Measurements from ENCODE around the gene C11orf97.
"Not testable (repeated sequence)": the region's sequence is repeated elsewhere in the genome, so short reads cannot be mapped to it uniquely, and the experiment has no call there.

Gene C11orf97

DNA sequence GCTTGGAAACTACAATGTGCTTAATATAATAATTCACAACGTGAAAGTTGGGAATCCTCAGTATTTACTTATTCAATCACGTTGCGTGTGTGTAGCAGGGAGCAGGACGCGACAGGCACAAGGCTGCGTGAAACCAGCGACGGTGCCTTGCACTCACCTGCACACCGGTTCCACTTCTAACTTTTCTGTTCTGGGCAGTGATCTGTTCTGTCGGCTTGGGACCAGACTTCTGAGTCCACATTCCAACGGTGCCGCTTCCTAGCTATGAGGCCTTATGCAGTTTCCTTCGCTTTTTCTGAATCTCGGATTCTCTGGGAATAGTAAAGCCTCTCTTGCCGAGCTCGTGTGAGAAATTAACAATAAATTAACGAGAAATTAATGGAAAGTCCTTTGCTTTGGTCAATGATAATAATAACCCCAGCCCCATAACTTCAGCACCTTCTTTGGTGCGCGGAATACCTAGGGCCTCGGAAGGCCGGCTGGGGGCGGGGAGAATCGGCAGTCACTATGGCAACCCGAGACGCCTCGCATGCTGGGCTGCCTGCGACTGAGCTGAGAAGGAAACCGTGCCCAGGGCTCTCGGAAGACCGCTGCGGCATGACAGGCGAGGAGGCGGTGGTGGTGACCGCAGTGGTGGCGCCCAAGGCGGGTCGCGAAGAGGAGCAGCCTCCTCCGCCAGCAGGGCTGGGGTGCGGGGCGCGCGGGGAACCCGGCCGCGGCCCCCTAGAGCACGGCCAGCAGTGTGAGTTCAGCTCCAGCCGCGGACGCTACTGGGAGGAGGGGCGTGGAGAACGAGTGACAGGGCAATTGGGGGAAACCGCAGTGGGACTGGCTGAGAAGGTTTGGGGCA is at the start of gene C11orf97:
C11orf97 (plus strand) TSS at position 530 of the 850 bp plus-strand sequence; CDS start at position 598, 68 bp downstream.
- DNase-seq, result peak; percentile 42 to 95 (median 70)
- intact Hi-C loops (cut with DNase I), result no loop called here

GRCh38 chr11:94469416-94469815 is 42.8 kb upstream of the C11orf97 start:
- intact Hi-C loops (cut with DNase I), result no loop called here
- DNase-seq, result no peak

DNA sequence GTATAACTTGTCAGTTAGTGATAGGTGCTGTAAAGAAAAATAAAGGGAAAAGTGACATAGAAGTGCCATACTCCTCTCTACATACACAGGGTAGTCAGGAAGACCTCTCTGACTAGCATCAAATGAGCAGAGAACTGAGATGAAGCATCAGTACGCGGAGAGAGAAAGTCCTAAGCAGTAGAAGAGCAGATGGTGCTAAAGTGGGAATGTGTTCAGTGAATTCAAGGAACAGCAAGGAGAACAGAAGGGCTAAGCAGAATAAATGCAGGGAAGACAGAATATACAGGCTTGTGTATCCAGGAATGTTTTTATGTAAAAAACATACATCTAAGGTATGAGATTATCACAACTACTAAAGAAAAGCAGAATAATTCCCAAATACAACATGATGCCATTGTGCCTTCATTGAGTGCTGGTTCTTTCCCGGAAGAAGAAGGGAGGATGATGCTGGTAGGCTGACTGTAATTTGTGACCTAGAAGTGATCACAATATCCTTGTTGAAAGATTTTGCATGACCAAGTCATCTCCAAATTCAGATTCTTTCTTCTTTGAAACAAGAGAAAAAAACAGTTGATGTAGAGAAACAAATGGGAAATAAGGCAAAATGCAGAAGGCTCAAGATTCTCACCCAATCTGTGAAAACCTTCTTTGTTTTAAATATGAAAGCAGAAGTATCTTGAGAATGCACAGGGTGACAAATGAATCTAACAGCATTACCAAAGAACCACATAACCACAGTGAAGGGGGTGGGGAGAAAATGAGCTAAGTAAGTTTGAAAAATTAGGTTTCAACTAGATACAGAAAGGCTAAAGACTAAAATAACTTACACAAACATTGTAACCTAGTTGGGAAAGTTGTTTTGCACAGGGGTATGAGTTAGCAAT is 39.1 kb upstream of the C11orf97 start:
- no peak for DNase-seq
- intact Hi-C loops (cut with DNase I), result no loop called here

DNA sequence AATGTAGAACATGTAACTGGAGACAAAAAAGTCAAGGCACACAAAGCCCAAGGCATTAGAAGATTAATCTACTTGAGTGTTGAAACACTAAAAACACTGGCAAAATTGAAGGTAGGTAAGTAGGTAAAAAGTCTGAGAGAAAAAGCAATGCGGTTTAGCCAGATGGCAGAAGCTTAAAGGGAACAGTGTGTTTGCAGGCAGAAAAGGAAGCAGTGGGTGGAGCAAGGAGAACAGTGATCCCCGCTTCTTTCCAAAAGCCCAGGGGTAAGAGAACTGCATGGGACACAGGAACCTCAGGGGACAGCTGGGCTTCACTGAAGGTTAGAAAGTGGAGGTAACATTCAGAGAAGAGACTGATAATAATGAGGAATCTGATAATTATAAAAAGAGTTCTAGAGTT is 34.6 kb upstream of the C11orf97 start:
- intact Hi-C loops (cut with DNase I), result no loop called here
- DNase-seq, result no peak

DNA sequence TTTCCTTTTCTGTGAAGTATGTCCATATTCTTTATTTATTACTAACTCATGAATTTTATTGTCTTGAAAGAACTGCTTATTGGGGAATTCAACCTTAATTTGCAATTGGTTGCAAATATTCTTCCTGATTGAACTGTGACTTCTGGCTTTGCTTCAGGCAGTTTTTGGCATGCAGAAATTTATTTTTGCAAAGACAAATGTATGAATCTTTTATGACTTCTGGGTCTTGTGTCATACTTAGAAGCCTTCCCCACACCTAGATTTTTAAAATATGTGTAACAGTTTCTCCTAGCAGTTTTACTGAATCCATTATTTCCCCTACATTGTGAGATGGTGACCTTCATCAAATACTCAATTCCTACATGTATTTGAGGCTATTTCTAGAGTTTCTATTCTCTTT is 30.9 kb upstream of the C11orf97 start:
- no peak for DNase-seq
- intact Hi-C loops (cut with DNase I), result no loop called here

DNA sequence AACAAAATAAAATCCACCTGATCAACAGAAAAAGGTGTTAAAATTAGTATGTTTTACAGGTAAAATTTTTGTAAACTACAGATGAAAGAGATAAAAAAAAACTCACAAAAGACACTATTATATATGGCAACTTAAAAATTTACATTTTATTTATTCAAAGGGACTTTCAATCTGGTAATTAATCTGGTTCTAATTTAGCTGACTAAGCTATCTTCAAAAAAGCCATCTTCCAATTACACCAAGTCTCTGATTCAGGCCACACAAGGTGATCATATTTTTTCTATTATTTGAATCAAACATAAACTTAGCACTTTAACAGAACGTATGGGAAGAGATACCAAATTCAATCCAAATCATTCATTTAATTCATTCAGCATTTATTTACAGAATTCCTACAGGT is 26.2 kb upstream of the C11orf97 start:
- no peak for DNase-seq
- intact Hi-C loops (cut with DNase I), result loop anchor here (5.0 kb wide), 1 partner anchor 314 kb away; no protein-coding TSS in a partner anchor

DNA sequence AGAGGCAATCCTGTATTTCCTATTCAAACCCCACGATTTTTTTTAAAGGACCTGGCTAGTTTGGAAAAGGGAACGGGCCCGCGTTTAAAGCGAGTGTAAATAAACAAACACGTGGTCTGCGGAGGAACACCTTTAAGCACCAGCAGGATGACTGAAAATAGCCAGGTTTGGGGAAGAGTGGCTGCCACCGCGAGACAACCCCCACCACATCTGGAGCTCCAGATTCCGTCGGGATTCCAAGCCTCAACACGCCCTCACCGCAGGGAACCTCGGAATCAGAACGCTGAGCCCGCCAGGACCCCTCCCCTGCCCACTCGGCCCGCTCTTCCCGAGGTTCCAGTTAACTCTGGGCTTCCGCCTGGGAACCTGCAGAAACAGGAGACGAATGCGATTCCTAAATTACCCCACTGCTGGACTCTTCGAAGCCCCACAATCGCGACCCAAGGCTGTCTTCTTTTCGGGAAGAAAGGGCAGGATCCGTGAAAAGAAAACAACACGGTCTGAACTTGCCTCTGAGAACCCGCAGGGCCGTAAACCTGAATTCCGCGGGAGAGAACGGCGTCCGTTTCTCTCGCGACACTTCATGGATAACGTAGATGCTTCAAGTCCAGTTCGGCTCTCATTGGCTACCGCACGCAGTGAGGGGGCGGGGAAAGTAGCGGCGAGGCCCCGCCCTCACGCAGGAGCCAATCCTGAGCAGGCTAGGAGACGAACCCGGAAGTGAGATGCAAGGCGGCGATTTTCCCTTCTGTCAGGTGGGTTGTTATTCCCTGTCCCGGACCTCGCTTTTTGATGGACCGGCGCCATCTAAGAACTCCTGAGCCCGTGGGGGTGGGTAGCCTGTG is 18.8 kb upstream of the C11orf97 start, which contains the start of the genes ANKRD49 and MRE11:
ANKRD49 (plus strand) TSS at position 704 of the 845 bp plus-strand sequence. CDS start 2,710 bp downstream, outside the sequence.
MRE11 (minus strand) TSS at position 564 of the 845 bp plus-strand sequence. CDS start 1,043 bp downstream, outside the sequence.
- intact Hi-C loops (cut with DNase I), result no loop called here
- peak; percentile 93 to 99 (median 97) for DNase-seq

DNA sequence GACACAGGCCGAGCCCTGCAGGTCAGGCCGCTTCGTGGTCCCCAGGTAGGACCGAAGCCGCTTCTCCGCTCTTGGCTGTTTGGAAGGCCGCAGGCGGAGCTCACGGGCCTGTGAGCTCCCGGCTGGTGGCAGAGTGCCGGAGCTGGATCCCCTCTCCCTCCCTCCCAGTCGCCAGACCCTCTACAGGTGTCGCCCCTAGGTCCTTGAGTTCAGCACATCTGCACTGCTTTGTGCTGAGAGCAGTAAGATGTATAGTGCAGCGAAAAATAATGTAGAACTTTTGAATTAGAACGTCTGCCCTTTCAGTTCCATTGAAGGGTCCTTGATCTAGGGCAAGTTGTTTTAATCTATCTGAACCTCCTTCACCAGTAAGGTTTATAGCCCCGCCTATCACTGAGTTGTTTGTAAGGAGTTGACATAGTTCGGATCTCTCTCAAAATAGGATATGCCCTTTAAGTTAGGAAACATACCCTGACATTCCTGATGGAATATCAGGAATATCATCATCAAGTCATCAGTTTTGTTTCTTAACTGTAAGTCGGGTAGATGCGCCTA is 18.1 kb upstream of the C11orf97 start:
- intact Hi-C loops (cut with DNase I), result no loop called here
- DNase-seq, result no peak

DNA sequence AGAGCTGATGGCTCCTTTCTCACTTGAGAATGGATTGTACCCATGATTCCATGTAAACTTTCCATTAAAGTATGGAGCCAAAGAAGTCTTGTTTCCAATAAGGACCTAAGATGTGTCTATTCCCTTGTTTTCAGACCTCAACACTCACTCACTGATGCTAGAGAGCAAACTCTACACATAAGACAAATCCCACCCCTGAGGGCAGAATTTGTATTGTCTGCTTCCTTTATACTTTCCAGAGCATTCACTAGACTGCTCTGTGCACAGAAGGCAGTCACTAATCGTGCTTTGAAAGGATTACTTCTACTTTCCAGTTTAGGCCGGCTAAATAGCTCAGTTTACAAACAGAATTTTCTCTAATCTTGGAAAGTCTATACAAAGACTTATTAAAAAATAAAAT is 12.1 kb upstream of the C11orf97 start:
- no peak for DNase-seq
- intact Hi-C loops (cut with DNase I), result loop anchor here (10.0 kb wide), 1 partner anchor 755 kb away; the partner anchor contains the start of genes C11orf54 and TAF1D

DNA sequence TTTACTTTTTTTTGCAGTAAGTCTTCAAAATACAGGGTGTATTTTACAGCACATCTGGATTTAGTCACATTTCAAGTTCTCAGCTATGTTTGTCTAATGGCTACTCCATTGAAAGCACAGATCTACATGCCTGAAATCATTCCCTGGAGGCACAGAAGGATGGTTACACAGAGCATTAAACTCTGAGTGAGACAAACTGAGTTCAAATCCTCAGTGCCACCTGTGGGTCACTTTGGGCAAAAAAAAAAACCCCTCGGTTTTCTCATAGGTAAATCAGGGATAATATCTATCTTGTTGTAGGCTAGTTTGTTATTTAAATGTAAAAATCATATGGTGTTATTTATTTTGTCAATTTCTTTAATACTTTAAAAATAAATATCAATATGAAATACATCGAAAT is 10.7 kb upstream of the C11orf97 start:
- intact Hi-C loops (cut with DNase I), result loop anchor here (10.0 kb wide), 1 partner anchor 757 kb away; the partner anchor contains the start of genes C11orf54 and TAF1D
- no peak for DNase-seq

DNA sequence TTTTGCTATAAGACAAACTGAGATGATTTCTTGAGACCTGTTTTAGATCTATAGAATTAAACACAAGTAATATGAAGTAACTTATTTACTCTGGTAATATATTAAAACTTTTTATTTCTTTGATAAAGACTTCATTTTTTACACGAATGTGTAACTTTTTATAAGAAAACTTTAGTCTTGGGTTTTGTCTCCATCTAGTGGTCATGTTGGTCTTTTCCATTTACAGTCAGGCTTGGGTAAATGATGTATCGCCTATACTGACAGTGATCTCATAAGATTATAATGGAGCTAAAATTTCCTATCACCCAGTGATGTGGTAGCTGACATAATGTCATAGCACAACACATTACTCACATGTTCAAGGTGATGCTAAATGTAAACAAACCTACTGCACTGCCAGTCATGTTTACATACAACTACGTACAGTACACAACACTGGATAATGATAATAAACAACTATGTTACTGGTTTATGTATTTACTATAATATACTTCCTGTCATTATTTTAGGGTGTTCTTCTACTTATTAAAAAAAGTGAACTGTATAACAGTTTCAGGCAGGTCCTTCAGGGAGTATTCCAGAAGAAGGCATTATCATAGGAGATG is 7.5 kb upstream of the C11orf97 start:
- intact Hi-C loops (cut with DNase I), result loop anchor here (2.0 to 10.0 kb wide), 2 partner anchors 610 to 760 kb away; partner anchors contain the start of genes C11orf54 and TAF1D

GRCh38 chr11:94506513-94506912 is 5.7 kb upstream of the C11orf97 start:
- intact Hi-C loops (cut with DNase I), result loop anchor here (10.0 kb wide), 1 partner anchor 762 kb away; the partner anchor contains the start of genes C11orf54 and TAF1D
- not testable (repeated sequence) for DNase-seq

More for the DNA sequence above, 7.5 kb upstream of the C11orf97 start:
- no peak for DNase-seq

DNA sequence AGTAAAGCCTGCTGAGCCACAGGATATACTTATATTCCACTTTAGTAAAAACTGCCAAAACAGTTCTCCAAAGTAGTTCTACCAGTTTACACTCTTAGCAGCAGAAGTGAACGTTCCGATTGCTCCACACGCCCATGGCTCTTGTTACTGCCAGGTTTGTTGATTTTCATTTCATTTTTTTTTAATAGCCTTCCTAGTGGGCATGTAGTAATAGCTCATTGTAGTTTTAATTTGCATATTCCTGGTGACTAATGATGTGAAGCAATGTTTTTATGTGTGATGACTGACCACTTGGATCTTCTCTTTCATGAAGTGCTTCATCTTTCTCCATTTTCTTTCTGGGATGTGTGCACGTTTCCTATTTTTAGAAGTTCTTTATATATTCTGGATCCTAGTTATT is 4.8 kb upstream of the C11orf97 start:
- no peak for DNase-seq
- intact Hi-C loops (cut with DNase I), result loop anchor here (10.0 kb wide), 1 partner anchor 763 kb away; the partner anchor contains the start of genes C11orf54 and TAF1D

- intact Hi-C loops (cut with DNase I), result no loop called here
- DNase-seq, result no peak
Measured at GRCh38 chr11:94513091-94513490, 830 bp downstream of the C11orf97 start.

GRCh38 chr11:94515398-94515797 is 3.1 kb downstream of the C11orf97 start:
- DNase-seq, result no peak

DNA sequence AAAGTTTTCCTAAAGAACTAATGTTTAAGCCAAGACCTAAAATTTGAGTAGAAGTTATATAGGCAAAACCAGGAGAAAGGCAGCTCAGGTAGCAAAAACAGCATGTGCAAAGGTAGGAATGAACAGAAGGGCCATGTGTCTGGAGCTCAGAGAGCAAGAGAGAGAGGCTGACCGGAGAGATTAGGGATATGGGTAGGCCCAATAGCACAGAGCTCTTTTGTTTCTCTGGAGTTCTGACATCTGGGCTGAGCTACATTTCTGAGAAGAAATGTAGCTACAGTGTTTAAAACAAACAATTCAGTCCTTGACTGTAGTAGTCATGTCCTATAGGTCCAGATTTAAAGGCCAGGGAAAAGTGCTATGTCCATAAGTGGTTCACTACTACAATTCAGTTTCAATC is 4.5 kb downstream of the C11orf97 start:
- DNase-seq, result no peak
- intact Hi-C loops (cut with DNase I), result no loop called here

More at GRCh38 chr11:94515398-94515797, 3.1 kb downstream of the C11orf97 start:
- intact Hi-C loops (cut with DNase I), result no loop called here

- intact Hi-C loops (cut with DNase I), result no loop called here
- no peak for DNase-seq
Measured at GRCh38 chr11:94518300-94518699, 6.0 kb downstream of the C11orf97 start.

GRCh38 chr11:94519478-94520084 is 7.3 kb downstream of the C11orf97 start:
- no peak for DNase-seq

More at GRCh38 chr11:94519478-94520084, 7.3 kb downstream of the C11orf97 start:
- intact Hi-C loops (cut with DNase I), result loop anchor here (1.0 kb wide), 1 partner anchor 84 kb away; no protein-coding TSS in a partner anchor
